D721Med (cell line): Measurements from ENCODE around the gene SLC27A4.

Experiments used
- DNase-seq: peaks from one replicate; pipeline ENCODE4 v3.0.0; 2011; ENCODE audit warnings: low spot score; ENCODE audit not compliant: insufficient read length
- FAIRE-seq: peaks from 2 replicates; lab custom pipeline; 2011; peaks lifted over from hg19 to GRCh38; lab: Jason Lieb, UNC
- TF ChIP-seq, protein P1 (sequence below): IDR thresholded peaks from 2 replicates; pipeline ENCODE4 v1.5.1; 2012; ENCODE audit warnings: mild to moderate bottlenecking, control low read depth; ENCODE audit not compliant: insufficient read depth; ENCODE audit errors: missing control alignments

Gene SLC27A4

DNA sequence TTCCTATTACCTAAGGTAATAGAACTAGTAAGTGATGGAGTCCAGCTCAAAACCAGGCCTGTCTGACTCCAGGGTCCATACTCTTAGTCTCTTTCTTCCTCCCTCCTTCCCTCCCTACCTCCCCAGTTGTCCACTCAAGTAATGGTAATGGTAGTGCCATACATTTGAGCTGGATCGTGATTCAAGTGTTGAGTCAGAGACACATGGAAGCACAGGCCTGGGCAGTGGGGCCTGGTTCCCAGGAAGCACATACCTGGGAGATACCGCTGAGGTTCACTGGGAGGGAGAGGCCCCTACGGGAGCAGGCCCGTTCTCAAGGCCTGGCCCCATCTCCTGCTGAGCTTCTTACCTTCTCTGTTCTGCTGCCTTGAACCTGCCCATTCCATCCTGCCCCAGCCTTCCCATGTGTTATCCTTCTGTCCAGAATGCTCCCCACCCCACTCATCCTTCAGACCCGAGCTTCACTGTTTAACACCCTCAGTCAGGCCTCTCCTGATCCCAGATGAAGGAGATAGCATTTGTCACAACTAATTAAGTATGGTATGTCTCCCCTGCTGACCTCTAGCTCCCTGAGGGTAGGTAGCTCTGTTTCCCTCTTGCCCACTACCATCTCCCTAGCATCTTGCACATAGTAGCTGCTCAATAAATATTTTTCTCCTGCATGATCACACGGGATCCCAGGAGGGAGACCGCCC lies 44.6 kb downstream of the SLC27A4 start:
- no peak for DNase-seq
- no peak for FAIRE-seq
- TF ChIP-seq, protein P1, sequence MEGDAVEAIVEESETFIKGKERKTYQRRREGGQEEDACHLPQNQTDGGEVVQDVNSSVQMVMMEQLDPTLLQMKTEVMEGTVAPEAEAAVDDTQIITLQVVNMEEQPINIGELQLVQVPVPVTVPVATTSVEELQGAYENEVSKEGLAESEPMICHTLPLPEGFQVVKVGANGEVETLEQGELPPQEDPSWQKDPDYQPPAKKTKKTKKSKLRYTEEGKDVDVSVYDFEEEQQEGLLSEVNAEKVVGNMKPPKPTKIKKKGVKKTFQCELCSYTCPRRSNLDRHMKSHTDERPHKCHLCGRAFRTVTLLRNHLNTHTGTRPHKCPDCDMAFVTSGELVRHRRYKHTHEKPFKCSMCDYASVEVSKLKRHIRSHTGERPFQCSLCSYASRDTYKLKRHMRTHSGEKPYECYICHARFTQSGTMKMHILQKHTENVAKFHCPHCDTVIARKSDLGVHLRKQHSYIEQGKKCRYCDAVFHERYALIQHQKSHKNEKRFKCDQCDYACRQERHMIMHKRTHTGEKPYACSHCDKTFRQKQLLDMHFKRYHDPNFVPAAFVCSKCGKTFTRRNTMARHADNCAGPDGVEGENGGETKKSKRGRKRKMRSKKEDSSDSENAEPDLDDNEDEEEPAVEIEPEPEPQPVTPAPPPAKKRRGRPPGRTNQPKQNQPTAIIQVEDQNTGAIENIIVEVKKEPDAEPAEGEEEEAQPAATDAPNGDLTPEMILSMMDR = no peak

DNA sequence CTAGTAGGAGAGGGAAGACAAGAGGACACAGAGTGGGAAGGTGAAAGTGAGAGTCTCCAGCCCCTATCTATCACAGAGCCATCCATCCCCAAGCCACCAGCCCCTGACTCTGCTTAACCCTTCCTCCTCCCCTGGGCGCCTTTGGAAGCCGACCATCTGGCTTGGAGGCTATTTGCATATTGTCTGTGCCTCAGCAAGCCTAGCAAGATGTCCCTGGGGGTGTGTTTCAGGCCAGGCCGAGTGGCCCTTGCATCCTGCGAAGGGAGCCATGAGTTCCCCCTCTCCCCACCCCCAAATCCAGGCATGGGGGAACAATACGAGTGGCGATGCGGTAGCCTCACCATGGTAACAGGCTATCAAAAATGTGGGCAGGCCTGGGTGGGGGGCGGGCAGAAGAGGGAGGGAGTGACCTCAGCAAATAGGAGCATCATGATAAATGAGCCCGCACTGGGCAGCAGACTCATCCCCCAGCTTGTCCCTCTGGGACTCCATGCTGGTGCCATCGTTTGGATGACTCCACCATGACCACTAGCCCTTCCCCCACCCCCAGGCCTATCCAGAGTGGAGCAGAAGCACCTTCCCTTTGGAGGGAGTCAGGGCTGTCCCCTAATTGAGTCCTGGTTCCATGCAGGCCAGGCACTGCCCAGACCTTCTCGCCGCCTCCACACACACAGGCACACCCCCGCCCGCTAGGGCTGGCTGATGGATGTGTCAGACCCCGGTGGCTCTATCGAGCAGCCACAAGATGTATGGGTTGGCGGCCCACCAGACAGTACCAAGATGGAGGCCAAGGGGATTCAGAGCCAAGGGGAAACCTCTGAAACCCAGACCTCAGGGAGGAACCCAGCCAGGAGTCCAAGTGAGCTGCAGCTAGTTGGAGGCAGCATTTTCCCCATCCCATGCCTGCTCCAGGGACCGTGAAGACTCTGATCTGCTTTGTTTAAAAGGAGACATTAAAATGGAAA lies 45.5 kb downstream of the SLC27A4 start:
- no peak for FAIRE-seq
- DNase-seq = no peak
- TF ChIP-seq, protein P1 = no peak

DNA sequence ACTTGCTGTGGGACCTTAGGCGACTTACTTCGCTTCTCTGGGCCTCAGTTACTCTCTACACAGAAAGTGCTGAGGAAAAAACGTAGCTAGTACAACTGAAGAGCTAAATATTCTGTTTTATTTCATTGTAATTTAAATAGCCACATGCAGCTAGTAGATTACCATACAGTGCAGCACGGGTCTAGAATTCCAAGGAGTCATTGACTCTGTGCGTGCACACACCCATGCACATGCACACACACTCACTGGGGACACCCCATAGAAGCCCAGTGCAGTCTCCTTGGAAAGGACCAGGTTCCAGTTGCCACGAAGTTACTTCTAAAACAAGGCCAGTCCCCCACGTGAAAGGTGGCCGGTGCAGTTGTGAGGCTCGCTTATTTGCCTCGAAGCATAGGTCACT lies 47.8 kb downstream of the SLC27A4 start:
- FAIRE-seq (no peak), DNase-seq (no peak)
- TF ChIP-seq, protein P1 = no peak

DNA sequence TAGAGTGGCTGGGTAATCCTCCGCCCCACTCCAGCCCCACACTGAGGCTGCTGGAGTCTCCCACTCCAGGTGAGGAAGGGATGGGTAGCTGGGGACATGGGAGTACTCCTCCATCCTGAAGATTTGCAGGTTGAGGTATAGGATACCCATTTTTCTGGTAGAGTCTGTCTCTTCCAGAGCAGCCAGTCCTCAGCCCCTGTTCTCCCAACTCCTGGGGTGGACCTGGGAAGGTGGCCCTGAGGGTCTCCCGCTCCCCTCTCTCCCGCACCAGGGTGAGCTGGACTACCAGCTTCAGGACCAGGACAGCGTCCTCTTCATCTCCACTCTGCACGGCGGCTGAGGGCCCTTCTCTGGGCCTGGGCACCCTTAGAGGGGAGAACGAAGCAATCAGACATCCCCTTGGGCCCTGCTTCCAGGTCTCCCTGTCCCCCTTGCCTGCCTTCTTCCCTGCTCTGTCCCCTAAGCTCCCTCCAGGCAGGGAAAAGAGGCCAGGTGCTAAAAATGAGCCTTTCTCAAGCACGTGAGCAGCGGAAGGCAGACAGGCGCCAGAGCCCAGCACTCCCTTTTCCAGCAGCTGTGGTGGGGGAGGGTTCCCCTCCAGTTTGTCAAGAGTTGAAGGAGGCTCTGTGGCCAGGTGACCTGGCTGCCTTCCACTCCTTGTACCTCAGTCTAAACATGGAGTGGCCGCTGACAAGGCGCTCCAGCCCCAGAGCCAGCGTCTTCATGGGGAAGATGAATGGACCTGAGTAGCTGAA lies 49.2 kb downstream of the SLC27A4 start:
- FAIRE-seq (no peak), DNase-seq (no peak)
- TF ChIP-seq, protein P1 = no peak

DNA sequence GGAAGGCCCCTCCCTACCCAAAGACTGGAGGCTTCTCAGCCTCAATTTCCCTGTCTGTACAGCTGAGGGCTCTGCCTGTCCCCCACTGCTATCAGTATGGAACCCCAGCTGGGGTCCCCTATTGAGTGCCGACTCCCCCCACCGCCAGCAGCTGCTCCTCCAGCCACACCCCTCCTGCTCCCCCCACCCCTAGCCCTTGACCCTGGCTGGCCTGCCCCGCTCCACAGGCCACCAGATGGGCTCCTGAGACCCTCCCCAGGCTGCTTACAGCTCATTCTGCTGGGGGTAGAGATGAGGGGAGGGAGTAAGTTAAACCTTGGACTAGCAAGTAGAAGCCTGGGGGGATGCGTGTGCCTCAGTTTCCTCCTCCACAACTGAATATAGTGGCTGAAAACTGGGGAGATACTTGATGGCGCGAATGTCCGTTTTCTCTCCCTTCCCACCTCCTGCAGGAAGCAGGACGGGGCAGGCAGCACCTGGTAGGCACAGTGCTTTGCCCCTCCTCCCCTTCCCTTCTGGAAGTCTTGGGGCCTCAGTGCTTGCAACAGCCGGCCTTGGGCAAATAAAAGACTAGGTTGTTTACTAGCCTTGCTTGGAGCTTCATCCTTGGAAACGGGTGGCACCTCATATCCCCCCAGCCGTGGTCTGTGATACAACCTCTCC lies 50.0 kb downstream of the SLC27A4 start:
- TF ChIP-seq, protein P1 = no peak
- no peak for DNase-seq
- FAIRE-seq = no peak

DNA sequence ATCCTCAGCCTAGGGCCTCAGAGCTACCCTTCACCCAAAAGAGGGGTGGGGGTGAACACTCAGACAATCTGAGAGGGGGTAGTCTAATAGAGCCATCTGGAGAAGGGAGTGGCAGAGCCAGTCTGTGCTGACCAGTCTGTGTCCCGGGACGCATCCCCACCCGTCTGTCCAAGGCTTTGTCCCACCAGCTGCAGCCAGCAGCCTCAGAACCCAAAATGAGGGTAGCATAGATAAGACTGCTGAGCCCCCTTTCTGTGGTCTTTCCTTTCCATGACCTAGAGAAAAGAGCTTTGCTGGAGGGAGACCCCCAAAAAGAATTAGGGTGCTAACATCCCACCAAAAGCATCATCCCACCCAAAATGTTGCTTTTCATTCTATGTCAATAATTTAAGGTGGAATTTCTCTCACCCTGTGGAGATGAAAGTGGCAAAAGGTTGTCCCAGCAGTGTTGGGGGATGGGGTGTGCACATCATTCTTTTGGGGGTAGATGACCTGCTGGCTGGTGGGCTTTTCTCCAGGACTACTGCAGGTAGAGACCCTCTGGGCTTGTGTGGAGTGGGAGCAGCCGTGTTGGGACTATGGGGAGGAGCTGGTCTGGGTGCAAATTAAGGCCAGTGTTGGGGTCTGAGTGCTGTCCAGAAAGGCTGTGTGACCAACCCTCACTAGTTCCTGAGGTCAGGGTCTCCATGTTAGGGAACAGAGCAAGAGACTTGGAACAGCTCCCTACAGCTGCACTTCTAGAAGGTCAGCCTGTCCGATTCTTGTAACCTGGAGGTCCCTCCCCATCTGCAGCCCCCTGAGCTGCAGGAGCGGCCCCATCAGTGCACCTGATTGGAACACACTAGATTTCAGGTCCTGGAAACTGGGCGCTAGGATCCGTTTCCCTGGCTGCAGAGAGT lies 50.7 kb downstream of the SLC27A4 start:
- FAIRE-seq = no peak
- DNase-seq = no peak
- TF ChIP-seq, protein P1 = no peak
